Activated CD8-positive, alpha-beta memory T cell treated with anti-CD3 and anti-CD28 coated beads, Interleukin-2, amount 50 U/mL, for 1 hour (primary cell): Measurements from ENCODE around the gene CSNK2A1.

Source experiments
- DNase-seq: peaks from one replicate; pipeline ENCODE4 v3.0.0-alpha.2; 2020; ENCODE audit errors: extremely low read depth

The CSNK2A1 gene

GRCh38 chr20:564192-564591, 20.6 kb upstream of the CSNK2A1 start:
- no peak for DNase-seq

- no peak for DNase-seq
Observed at GRCh38 chr20:563187-563586, 19.6 kb upstream of the CSNK2A1 start.

DNA sequence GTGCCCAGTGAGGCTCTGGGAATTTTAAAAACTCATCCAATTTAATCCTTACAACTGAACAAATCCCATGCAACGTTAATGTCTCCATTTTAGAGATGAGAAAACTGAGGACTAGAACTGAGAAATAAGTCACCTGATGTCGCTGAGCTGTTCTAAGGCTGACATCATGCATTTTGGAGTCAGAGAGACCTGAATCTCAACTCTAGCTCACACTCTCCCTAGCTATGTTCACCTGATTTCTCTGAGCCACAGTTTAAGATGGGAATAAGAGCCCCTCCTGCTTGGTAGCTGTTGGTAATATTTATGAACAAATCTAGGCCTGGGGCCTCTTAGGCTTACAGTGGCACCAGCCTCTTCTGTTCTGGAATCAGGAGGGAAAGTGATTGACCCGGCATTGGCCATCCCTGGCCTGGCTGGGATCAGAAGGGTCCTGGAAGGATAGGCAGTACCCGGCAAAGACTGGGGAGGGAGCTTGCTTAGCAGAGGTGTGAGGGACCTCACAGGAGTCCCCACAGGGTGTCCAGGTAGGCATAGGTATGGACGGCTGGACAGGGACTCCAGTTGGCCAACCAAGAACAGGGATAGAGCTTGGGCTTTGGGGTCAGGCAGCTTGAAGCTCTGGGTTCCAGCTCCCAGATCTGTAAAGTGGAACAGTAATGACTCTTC, 18.8 kb upstream of the CSNK2A1 start:
- no peak for DNase-seq

DNA sequence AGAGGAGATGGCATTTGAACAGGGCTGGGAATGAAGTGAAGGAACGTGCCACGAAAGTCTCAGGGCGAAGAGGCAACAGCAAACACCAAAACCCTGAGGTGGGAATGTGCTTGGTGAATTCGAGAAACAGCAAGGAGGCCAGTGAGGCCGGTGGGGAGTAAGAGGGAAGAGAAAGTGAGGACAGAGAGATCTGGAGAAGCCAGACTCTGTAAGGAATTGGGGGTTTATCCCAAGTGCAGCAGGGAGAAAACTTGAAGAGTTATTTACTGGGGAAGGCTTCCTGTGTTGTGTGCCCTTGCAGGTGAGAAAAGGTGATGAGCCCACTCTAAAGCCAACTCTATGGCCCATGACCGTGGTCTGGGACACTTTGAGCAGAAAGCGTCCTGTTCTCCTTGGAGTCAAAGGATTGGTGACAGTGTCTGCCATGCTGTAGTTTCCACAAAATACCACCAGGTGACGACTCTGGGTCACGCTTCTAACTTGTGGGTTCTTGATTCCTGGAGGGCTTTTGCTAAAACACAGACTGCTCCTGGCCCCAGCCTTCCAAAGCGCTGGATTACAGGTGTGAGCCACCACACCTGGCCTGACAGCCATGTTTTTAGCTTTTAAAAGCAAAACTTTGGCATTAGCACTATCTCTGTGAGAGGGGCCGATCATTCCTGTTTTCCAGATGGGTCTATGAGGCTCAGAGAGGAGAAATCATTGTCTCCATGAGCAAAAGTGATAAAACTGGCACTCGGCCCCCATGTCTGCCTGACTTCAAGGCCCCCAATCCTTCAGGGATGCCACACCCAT, 18.0 kb upstream of the CSNK2A1 start:
- DNase-seq = no peak

- no peak for DNase-seq
Observed at GRCh38 chr20:560680-561079, 17.1 kb upstream of the CSNK2A1 start.

DNA sequence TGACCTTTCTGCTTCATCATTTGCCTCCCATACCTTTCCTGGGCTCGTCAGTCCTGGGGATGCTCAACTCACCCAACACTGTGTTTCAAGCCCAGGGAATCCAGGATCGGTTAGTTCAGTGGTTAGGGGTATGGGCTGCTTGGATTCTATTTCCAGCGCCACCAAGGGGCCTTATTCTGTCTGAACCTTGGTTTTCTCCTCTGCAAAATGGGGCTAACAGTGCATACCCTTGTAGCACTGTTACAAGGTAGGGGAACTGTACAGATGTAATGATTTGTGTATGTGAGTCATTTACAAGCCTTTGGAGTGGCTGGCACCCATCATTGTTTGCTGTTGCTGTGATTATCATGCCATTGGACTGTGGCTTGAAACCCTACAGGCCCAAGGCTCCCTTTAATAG, 14.5 kb upstream of the CSNK2A1 start:
- no peak for DNase-seq

GRCh38 chr20:556984-557383, 13.4 kb upstream of the CSNK2A1 start:
- no peak for DNase-seq

- DNase-seq = no peak
Observed at GRCh38 chr20:555976-556385, 12.4 kb upstream of the CSNK2A1 start.

DNA sequence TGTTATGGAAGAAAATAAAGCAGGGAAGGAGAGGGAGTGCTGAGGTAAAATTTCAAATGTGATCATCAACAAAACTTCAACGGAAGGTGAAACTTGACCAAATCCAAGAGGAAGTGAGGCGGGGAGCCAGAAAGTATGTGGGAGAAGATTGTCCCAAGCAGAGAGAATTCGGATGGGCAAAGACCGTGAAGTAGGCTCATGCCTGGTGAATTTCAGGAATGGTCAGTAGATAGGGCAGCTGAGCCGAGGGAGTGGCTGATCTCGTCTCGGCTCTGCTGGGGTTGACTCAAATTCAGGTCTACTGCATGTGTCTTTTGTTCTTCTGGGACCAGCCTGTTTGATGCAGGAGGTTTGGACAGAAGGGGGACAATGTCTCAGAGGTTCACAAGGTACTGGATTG, 7.0 kb upstream of the CSNK2A1 start:
- no peak for DNase-seq

DNA sequence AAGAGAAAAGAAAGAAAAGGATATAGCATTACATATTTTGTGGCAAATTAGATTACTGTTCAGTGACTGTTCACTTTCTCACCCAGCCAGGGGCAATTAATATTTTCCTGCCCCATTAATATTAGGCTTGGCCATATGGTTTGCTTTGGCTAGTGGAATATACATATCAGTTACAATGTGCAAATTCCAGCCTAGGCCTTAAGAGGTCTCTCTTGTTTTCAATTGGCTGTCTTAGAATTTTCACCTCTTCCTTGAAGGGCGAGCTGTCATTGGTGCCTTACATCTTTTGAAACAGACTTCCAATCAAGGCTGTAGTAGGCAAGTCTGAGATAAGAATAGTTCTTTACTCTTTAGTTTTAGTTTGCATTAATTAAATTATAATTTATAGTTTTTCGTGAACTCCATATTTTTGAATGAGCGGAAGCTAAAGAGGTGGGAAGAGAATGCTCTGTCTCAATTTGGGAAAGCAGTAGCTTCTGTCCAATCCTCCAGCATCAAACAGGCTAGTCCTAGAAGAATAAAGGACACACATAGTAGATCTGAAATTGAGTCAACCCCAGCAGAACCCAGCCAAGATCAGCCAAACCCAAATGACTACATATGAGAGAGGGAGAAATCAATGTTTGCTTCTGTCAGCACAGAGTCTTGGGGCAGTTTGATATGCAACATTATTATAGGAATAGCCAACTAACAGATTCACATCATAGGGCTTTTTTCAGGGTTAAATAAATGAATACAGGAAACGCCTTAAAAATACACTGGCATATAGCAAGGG, 6.3 kb upstream of the CSNK2A1 start:
- no peak for DNase-seq

DNA sequence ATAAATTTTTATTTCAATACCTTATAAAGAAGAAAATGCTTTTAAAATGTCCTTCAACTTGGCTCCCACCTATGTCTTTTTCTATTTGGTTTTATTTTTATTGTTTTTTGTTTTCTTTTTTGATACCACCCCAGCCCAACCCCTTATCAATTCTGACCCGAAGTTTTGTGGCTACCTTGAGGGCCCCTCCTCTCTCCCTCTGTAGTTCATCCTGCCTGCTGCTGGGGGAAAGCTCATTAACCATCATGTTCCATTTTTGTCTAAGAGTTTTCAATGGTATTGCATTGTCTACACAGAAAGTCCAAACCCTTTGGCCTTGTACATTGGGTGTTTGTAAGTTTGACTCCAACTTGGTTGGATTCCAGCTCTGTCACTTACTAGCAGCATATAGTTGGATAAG, 5.3 kb upstream of the CSNK2A1 start:
- no peak for DNase-seq

- DNase-seq = no peak
Observed at GRCh38 chr20:547394-547793, 3.8 kb upstream of the CSNK2A1 start.

GRCh38 chr20:546353-546752, 2.8 kb upstream of the CSNK2A1 start:
- no peak for DNase-seq

- DNase-seq = no peak
Observed at GRCh38 chr20:544153-544725, 649 bp upstream of the CSNK2A1 start.

DNA sequence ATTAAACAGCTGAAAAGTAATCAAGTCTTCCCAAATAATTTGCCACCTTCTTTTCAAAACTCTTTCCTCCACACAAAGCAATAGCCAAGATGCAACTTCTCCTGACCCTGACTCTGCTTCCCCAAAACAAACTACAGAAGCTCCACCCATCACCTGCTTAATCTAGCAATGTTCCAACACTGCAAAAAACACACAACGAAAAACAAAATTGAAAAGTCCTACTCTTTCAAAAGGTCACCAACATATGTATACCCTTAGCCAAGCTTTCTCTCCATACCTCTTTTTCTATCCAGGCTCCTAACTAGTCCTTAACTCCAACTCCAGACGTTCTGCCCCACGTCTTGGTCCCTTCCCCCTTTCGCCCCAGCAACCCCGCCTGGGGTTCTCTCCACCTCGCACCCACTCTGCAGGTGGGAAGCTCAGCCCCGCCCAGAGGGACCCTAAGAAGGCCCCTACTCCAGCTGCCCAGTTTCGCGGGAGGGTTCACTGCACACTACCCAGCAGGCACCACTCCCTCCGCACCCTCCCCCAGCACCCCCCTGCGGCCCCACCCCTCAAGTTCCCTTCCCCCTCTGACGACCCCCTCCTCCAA, 717 bp downstream of the CSNK2A1 start:
- DNase-seq = no peak

GRCh38 chr20:540391-541201, 3.0 kb downstream of the CSNK2A1 start:
- DNase-seq = no peak

GRCh38 chr20:539848-540247, 3.7 kb downstream of the CSNK2A1 start:
- no peak for DNase-seq

DNA sequence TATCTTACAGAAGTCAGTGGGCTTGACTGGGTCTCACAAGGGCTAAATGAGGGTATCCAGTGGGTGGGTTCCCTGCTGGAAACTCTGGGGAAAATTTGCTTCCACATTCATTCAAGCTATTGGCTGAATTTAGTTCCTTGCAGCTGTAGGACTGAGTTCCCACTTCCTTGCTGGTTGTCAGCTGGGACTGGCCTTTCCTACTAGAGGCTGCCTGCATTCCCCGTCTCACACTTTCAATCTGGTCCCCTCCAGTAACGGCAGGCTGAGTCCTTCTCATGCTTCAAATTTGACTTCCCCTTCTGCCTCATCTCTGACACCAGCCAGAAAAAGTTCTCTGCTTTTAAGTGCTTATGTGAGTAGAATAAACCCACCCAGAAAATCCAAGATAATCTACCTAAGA, 4.4 kb downstream of the CSNK2A1 start:
- DNase-seq = no peak

GRCh38 chr20:537983-538382, 5.6 kb downstream of the CSNK2A1 start:
- DNase-seq = no peak

DNA sequence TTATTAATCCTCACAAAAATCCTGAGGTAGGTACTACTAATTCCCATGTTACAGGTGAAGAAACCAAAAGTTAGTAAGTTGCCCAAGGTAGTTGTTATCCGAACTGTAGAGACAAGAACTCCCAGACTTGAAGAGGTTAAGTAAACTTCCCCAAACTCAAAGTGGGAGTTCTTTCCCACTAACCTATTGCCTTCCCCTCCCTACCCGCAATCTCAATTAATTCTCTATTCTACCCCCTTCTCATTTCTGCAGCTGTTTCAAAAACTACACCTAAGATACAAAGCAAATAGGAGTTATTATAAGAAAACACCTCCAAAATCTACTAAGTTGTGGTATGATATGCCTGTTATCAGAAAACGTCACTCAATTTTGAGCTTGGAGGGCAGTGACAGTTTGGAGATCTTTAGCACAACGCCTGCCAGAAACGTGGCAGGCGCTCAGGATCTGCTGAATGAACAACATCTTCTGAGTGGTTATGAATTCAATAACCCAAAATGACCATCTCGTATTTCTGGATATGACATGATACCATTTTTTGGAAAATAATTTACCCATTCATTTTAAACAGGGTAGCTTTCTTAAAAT, 7.1 kb downstream of the CSNK2A1 start:
- DNase-seq = no peak

DNA sequence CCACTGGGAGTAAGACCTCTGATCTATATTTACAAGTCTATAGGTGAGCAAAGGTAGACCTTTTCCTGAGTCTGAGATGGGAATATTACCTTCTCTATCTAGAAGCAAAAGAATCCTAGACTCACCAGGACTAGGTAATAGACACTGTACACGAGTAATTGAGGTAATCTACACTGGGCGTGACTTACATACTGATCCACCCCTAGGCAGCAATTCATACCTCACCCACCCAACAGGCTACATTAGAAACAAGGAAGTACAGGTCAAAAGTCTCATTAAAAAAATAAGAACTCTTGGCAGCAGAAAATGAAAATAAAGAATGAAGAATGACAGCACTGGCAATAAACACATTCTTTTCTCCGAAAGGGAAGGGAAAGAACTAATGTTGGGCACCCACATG, 7.6 kb downstream of the CSNK2A1 start:
- no peak for DNase-seq
